ENCODE results near the gene ELP6.

The ELP6 gene

GRCh38 chr3:47513125-47513929 lies at the start of gene ELP6:
Gene ELP6 (minus strand): TSS chr3:47513712. CDS start chr3:47513590, 122 bp downstream.
- DNase-seq: peak; percentile 98

GRCh38 chr3:47556351-47556750 lies 42.8 kb upstream of the ELP6 start:
- DNase-seq: no peak

- no peak for DNase-seq
Observed at GRCh38 chr3:47554335-47554734, 40.8 kb upstream of the ELP6 start.

GRCh38 chr3:47553407-47553806 lies 39.9 kb upstream of the ELP6 start:
- no peak for DNase-seq

- DNase-seq: no peak
Observed at GRCh38 chr3:47542471-47543173, 29.1 kb upstream of the ELP6 start.

- no peak for DNase-seq
Observed at GRCh38 chr3:47541583-47542108, 28.1 kb upstream of the ELP6 start.

- no peak for DNase-seq
Observed at GRCh38 chr3:47540281-47540680, 26.8 kb upstream of the ELP6 start.

GRCh38 chr3:47536967-47537366 lies 23.5 kb upstream of the ELP6 start:
- no peak for DNase-seq

GRCh38 chr3:47536221-47536891 lies 22.8 kb upstream of the ELP6 start:
- DNase-seq: no peak

- no peak for DNase-seq
Observed at GRCh38 chr3:47533996-47534454, 20.5 kb upstream of the ELP6 start.

GRCh38 chr3:47533481-47533880 lies 20.0 kb upstream of the ELP6 start:
- DNase-seq: no peak

- DNase-seq: no peak
Observed at GRCh38 chr3:47527952-47528725, 14.6 kb upstream of the ELP6 start.

- no peak for DNase-seq
Observed at GRCh38 chr3:47525617-47526016, 12.1 kb upstream of the ELP6 start.

- no peak for DNase-seq
Observed at GRCh38 chr3:47523310-47524073, 10.0 kb upstream of the ELP6 start.

- peak; percentile 74 to 84 for DNase-seq
Observed at GRCh38 chr3:47522082-47522987, 8.8 kb upstream of the ELP6 start.

GRCh38 chr3:47520756-47521155 lies 7.2 kb upstream of the ELP6 start:
- DNase-seq: no peak

- DNase-seq: no peak
Observed at GRCh38 chr3:47517937-47518336, 4.4 kb upstream of the ELP6 start.

- DNase-seq: no peak
Observed at GRCh38 chr3:47515864-47516319, 2.4 kb upstream of the ELP6 start.

- DNase-seq: no peak
Observed at GRCh38 chr3:47515100-47515499, 1.6 kb upstream of the ELP6 start.

- peak; percentile 3 to 28 for DNase-seq
Observed at GRCh38 chr3:47512416-47513124, 942 bp downstream of the ELP6 start.
